ENCODE measurements around the gene PAMR1. TPM values are rescaled to one million over a fixed set of nuclear protein-coding genes. Genes with fewer than 3 reads are reported as not detected.
"Not testable (repeated sequence)": the region's sequence is repeated elsewhere in the genome, so short reads cannot be mapped to it uniquely, and the experiment has no call there.

PAMR1 gene
- total and polyA plus RNA-seq, 5 experiments from 2014 or later = not detected

DNA sequence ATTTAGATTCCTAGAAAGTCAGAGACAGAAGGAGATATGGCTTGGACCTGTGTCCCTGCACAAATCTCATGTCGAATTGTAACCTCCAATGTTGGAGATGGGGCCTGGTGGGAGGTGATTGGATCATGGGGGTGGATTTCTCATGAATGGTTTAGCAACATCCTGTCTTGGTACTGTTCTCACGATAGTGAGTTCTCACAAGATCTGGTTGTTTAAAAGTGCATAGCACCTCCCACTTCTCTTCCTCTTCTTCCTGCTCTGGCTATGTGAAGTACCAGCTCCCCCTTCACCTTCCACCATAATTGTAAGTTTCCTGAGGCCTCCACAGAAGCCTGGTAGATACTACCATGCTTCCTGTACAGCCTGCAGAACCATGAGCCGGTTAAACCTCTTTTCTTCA lies 27.6 kb upstream of the PAMR1 start:
- no peak overlapping the region for H3K4me3 Mint-ChIP-seq
- H3K36me3 Mint-ChIP-seq = no peaks in the 10 kb centered on the region
- DNase-seq (no peak), ATAC-seq (no peak)
- POLR2A ChIA-PET = no interaction called here
- no peak overlapping the region for H3K27ac Mint-ChIP-seq
- peaks cover 17 to 38% (median 24%) of the 10 kb centered on the region in 5 donors for H3K27me3 Mint-ChIP-seq
- H3K4me1 Mint-ChIP-seq = no peaks in the 10 kb centered on the region
- H3K9me3 Mint-ChIP-seq = no peaks in the 10 kb centered on the region

- no peaks in the 10 kb centered on the region for H3K4me1 Mint-ChIP-seq
- no peaks in the 10 kb centered on the region for H3K9me3 Mint-ChIP-seq
- peaks cover 18 to 42% (median 24%) of the 10 kb centered on the region in 5 donors for H3K27me3 Mint-ChIP-seq
- DNase-seq (no peak), ATAC-seq (no peak)
- no peaks in the 10 kb centered on the region for H3K36me3 Mint-ChIP-seq
- POLR2A ChIA-PET = no interaction called here
- H3K4me3 Mint-ChIP-seq = no peak overlapping the region
- H3K27ac Mint-ChIP-seq = no peak overlapping the region
Observed at GRCh38 chr11:35552616-35553015, 27.2 kb upstream of the PAMR1 start.

GRCh38 chr11:35550374-35551036 lies 25.1 kb upstream of the PAMR1 start:
- Mint-ChIP-seq H3K27me3 (peaks cover 11 to 51% (median 23%) of the 10 kb centered on the region in 5 donors), H3K36me3 (no peaks in the 10 kb centered on the region), H3K4me1 (no peaks in the 10 kb centered on the region), H3K27ac (no peak overlapping the region), H3K4me3 (no peak overlapping the region), H3K9me3 (no peaks in the 10 kb centered on the region)
- no peak for DNase-seq
- ATAC-seq = no peak
- POLR2A ChIA-PET = no interaction called here

DNA sequence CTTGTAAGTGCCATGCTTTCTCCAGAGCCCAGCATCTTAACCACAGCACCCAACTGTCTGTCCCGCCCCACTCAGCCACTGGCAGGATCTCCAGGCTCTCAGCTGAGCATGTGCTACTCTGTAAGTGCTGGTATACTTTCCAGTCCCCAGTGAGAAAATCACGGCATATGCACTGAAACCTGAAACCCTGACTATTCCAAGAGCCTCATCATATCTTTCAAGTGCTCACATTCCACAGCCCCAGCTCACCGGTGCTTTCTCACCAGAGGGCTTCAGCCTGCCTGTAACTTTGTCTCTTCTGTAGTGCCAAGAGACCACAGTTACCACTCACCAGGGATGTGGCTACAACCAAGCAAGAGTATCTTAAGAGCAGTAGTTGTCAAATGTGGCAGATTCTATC lies 24.4 kb upstream of the PAMR1 start:
- Mint-ChIP-seq H3K36me3 (no peaks in the 10 kb centered on the region), H3K27me3 (peaks cover 8 to 46% (median 23%) of the 10 kb centered on the region in 5 donors), H3K4me3 (no peak overlapping the region), H3K27ac (no peak overlapping the region), H3K4me1 (no peaks in the 10 kb centered on the region), H3K9me3 (no peaks in the 10 kb centered on the region)
- DNase-seq (no peak), ATAC-seq (no peak)
- POLR2A ChIA-PET = no interaction called here

- Mint-ChIP-seq H3K36me3 (no peaks in the 10 kb centered on the region), H3K9me3 (no peaks in the 10 kb centered on the region), H3K27me3 (peaks cover 3 to 38% (median 17%) of the 10 kb centered on the region in 5 donors), H3K4me1 (no peaks in the 10 kb centered on the region), H3K27ac (no peak overlapping the region), H3K4me3 (no peak overlapping the region)
- ATAC-seq (no peak), DNase-seq (no peak)
- POLR2A ChIA-PET = no interaction called here
Observed at GRCh38 chr11:35548925-35549561, 23.6 kb upstream of the PAMR1 start.

DNA sequence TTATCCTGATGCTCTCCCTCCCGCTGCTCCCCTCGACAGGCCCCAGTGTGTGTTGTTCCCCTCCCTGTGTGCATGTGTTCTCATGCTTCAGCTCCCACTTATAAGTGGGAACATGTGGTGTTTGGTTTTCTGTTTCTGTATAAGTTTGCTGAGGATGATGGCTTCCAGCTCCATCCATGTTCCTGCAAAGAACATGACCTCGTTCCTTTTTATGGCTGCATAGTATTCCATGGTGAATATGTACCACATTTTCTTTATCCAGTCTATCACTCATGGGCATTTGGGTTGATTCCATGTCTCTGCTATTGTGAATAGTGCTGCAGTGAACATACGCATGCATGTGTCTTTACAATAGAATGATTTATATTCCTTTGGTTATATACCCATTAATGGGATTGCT lies 22.6 kb upstream of the PAMR1 start:
- DNase-seq, H3K36me3 Mint-ChIP-seq, H3K9me3 Mint-ChIP-seq, H3K4me3 Mint-ChIP-seq, H3K4me1 Mint-ChIP-seq, POLR2A ChIA-PET, H3K27ac Mint-ChIP-seq, ATAC-seq: not testable (repeated sequence)
- H3K27me3 Mint-ChIP-seq = peaks cover 2 to 37% (median 17%) of the 10 kb centered on the region in 5 donors

GRCh38 chr11:35546317-35546716 lies 20.9 kb upstream of the PAMR1 start:
- no peaks in the 10 kb centered on the region for H3K9me3 Mint-ChIP-seq
- H3K27ac Mint-ChIP-seq = no peak overlapping the region
- ATAC-seq (no peak), DNase-seq (no peak)
- H3K4me3 Mint-ChIP-seq = no peak overlapping the region
- peaks cover 2 to 29% (median 14%) of the 10 kb centered on the region in 5 donors for H3K27me3 Mint-ChIP-seq
- POLR2A ChIA-PET = no interaction called here
- no peaks in the 10 kb centered on the region for H3K36me3 Mint-ChIP-seq
- no peaks in the 10 kb centered on the region for H3K4me1 Mint-ChIP-seq

GRCh38 chr11:35545391-35546003 lies 20.1 kb upstream of the PAMR1 start:
- Mint-ChIP-seq H3K4me3 (no peak overlapping the region), H3K9me3 (no peaks in the 10 kb centered on the region), H3K4me1 (no peaks in the 10 kb centered on the region), H3K27ac (no peak overlapping the region), H3K27me3 (peaks cover 2 to 29% (median 12%) of the 10 kb centered on the region in 5 donors), H3K36me3 (no peaks in the 10 kb centered on the region)
- no peak for DNase-seq
- POLR2A ChIA-PET = no interaction called here
- ATAC-seq = no peak

GRCh38 chr11:35543481-35543880 lies 18.1 kb upstream of the PAMR1 start:
- Mint-ChIP-seq H3K27me3 (peaks cover 3 to 32% (median 7%) of the 10 kb centered on the region in 5 donors), H3K4me1 (no peaks in the 10 kb centered on the region), H3K27ac (no peak overlapping the region), H3K36me3 (no peaks in the 10 kb centered on the region), H3K9me3 (no peaks in the 10 kb centered on the region), H3K4me3 (no peak overlapping the region)
- POLR2A ChIA-PET = no interaction called here
- ATAC-seq (no peak), DNase-seq (no peak)

DNA sequence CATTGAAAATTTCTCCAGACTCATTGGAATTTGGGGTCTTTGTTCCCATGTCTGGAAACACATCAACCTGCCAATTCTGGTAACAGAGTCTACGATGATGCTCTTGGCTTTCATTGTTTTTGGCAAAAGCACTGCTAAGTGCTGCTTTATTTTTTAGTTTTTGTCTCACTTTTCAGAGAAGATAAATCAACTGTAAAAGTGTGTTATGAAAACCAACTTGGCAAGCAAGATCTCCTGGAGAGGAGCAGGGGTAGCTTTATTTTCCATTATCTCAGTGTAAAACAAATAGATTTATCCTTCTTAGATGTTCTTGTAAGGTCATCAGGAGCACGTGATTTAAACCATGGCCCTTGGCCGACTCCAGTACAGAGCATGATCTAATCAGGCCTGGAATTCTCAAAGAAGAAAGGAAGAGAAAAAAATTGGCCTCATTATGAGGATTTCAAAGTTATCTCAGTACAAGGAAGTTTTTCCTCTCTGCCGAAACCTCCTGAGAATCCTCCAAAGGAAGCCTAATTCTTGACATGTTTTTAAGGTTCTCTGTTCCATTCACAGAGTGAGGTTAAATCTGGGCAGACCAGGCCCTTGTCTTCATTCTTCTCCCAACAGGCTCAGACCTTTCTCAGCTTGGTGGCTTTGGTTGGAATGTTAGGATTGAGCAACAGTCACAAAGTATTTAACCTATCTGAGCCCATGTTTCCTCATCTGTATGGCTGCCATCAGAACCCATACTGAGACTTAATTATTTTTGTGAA lies 16.4 kb upstream of the PAMR1 start:
- no peaks in the 10 kb centered on the region for H3K9me3 Mint-ChIP-seq
- no peak for ATAC-seq
- no peak for DNase-seq
- no peak overlapping the region for H3K4me3 Mint-ChIP-seq
- no peak overlapping the region for H3K27ac Mint-ChIP-seq
- no peaks in the 10 kb centered on the region for H3K36me3 Mint-ChIP-seq
- H3K27me3 Mint-ChIP-seq = peaks cover 3 to 32% (median 8%) of the 10 kb centered on the region in 5 donors
- H3K4me1 Mint-ChIP-seq = no peaks in the 10 kb centered on the region
- POLR2A ChIA-PET = no interaction called here

GRCh38 chr11:35540526-35540925 lies 15.1 kb upstream of the PAMR1 start:
- H3K36me3 Mint-ChIP-seq = no peaks in the 10 kb centered on the region

GRCh38 chr11:35539781-35540281 lies 14.4 kb upstream of the PAMR1 start:
- Mint-ChIP-seq H3K4me1 (no peaks in the 10 kb centered on the region), H3K27ac (no peak overlapping the region), H3K36me3 (no peaks in the 10 kb centered on the region), H3K27me3 (peaks cover 4 to 36% (median 11%) of the 10 kb centered on the region in 5 donors), H3K4me3 (no peak overlapping the region), H3K9me3 (no peaks in the 10 kb centered on the region)
- POLR2A ChIA-PET = no interaction called here
- ATAC-seq = no peak
- no peak for DNase-seq

More at GRCh38 chr11:35540526-35540925, 15.1 kb upstream of the PAMR1 start:
- Mint-ChIP-seq H3K9me3 (no peaks in the 10 kb centered on the region), H3K4me3 (no peak overlapping the region), H3K4me1 (no peaks in the 10 kb centered on the region), H3K27ac (no peak overlapping the region), H3K27me3 (peaks cover 3 to 36% (median 8%) of the 10 kb centered on the region in 5 donors)
- DNase-seq (no peak), ATAC-seq (no peak)
- POLR2A ChIA-PET = no interaction called here

DNA sequence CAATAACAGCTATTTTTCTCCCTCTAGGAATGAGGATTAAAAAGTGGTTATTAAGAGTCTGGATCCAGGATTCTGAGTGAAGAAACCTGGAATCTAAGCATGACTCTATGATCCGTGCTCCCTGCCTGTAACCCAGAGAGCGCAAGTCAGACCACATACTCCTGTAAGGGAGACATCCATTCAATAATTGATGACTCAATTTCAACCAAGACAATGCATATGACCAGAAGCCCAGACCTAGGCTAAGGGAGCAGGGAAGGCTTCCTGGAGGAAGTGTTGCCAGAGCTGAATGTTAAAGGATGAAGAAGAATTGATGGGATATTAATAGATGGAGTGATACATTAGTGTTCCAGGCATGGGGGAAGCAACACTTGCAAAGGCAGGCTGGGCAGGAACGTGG lies 13.8 kb upstream of the PAMR1 start:
- H3K27me3 Mint-ChIP-seq = peaks cover 4 to 36% (median 11%) of the 10 kb centered on the region in 5 donors
- no peak for ATAC-seq
- POLR2A ChIA-PET = no interaction called here
- no peaks in the 10 kb centered on the region for H3K9me3 Mint-ChIP-seq
- no peak overlapping the region for H3K4me3 Mint-ChIP-seq
- no peaks in the 10 kb centered on the region for H3K36me3 Mint-ChIP-seq
- no peaks in the 10 kb centered on the region for H3K4me1 Mint-ChIP-seq
- no peak for DNase-seq
- H3K27ac Mint-ChIP-seq = no peak overlapping the region
